A673 (cell line): ENCODE measurements around the gene DCX.

Experiments used
- CTCF ChIP-seq: fragments of 300-800, 200-600 bp; sonication (generic); conservative IDR thresholded peaks from 2 replicates; pipeline ENCODE4 v1.5.1; 2017; ENCODE audit warnings: low read depth, mild to moderate bottlenecking, antibody characterized with exemption, low read length, moderate library complexity, mixed read lengths
- EZH2 ChIP-seq: fragments of 200-600 bp; sonication (generic); IDR thresholded peaks from 2 replicates; pipeline ENCODE4 v1.6.1; 2017; ENCODE audit warnings: borderline replicate concordance, low read depth, mild to moderate bottlenecking, mixed read lengths, antibody characterized with exemption, low read length; ENCODE audit not compliant: poor library complexity, severe bottlenecking

DNA sequence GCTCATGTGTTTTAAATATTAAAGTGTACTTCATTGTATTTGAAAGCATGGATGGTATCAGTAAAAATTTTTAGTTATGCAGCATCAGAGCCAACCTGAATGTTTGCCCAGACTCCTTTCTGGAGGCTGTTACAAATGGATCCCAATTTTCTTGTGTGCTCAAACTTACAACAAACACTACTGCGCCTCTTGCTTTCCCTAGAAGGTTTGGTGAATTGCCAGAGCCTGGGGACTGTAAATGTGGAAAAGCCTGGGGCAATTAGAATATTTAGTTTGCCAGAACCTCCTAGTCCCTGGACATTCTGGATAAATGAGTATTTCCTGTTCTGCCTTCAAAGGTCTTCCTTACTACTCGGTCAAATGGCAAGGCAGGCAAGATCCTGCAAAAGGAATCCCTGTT is 146.5 kb downstream of the DCX start:
- no peak for TF ChIP-seq CTCF
- no peak for TF ChIP-seq EZH2
